Activated gamma-delta T cell (primary cell): Measurements from ENCODE around the gene SLC35G2.
A peak's percentile ranks its signal among the peaks of the same experiment; 100 is the strongest.
"Not testable (repeated sequence)": the region's sequence is repeated elsewhere in the genome, so short reads cannot be mapped to it uniquely, and the experiment has no call there.

ENCODE experiments used
- DNase-seq: peaks from one replicate; lab custom pipeline; 2025; lab: John Stamatoyannopoulos, UW

Gene SLC35G2

GRCh38 chr3:136835089-136835812 is 16.3 kb downstream of the SLC35G2 start:
- DNase-seq = no peak

DNA sequence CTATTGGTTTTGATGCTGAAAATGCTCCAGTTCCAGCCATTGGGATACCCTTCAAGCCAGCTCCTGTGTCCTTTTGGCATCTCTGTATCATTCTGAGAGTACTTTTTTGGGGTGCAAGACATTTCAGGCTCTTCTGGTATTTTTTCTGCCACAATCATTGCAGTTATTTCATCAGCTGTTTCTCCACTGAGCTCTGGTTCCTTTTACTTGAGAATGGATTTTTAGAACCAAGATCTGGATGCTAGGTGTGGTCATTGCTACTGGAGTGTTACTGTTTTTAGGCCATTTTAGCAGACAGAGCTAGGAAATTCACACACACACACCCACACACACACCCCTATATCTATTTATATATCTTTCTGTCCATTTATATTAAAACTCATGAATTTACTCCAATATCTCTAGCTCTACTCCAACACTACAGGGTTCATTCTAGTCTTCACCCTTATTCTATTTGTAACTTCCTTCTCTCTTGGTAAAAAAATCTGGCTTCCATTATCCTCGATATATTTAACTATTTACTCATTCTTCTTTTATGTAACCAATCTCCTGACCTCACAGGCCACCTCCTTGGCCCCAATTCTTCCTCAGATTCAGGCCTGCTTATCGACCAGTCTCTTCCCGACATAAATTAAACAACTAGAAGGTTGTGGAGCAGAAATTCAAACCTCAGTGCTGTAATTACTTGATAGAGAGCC is 17.0 kb downstream of the SLC35G2 start:
- no peak for DNase-seq

DNA sequence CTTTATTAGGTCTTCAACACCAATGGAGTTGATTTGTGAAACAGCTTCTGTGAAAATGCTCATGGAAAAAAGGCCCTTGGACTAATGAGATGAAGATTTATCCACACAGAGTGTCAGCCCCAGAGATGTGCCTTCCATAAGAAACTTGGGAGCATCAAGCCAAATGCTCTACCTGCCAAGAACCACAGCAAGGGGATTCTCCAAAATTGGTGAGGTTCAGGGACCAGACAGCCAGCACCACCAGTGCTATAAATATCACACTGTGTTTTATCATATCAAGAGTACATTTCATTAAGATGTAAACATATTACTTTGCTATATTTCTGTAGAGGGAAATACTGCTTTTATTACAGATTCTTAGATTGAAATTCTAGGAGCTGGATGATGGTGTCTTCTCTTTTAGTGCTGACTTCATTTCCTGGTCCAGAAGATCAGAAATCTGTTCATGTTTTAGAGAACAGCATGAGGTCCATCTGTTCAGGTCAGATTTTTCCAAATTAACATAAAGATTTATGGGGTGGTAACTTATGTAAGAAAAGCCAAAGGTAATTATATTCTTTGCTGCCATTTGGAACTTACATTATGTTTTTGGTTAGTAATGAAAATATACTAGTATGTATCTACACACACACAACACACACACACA is 17.7 kb downstream of the SLC35G2 start:
- no peak for DNase-seq

- no peak for DNase-seq
Measured at GRCh38 chr3:136838641-136839555, 20.0 kb downstream of the SLC35G2 start.

GRCh38 chr3:136839556-136839931 is 20.6 kb downstream of the SLC35G2 start:
- no peak for DNase-seq

DNA sequence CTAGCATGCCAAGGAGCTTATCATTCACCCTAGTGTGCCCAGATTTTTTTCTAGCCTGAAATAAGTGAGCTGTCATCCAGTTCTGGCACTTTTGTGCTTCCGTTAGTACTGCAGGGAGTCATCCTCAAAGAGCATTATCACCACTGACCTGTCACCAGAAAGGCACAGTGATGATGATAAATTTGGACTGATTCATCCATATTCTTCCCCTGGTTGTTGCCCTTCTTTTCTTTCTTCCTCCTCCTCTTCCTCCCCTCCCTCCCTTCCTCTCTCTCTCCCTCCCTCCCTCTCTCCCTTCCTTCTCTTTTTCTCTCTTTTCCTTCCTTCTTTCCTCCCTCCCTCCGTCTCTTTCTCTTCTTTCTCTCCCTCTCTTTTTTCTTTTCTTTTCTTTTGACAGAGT is 21.3 kb downstream of the SLC35G2 start:
- DNase-seq = no peak

- no peak for DNase-seq
Measured at GRCh38 chr3:136842294-136842693, 23.4 kb downstream of the SLC35G2 start.

DNA sequence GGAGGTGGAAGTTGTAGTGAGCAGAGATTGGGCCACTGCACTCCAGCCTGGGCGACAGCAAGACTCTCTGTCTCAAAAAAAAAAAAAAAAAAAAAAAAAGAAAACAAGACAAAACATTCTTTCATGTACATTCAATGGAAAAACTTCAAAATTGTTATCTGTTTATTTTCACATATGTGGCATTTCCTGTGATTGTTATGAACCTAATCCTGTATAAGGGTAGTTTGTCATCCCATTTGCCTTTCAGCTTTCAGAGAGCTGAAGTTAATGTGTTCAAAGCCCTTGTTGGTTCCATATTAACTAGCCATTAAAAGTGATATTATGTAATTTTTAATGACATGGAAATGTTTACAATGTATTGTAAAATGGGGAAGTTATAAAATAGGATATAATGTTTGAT is 25.8 kb downstream of the SLC35G2 start:
- DNase-seq = no peak

DNA sequence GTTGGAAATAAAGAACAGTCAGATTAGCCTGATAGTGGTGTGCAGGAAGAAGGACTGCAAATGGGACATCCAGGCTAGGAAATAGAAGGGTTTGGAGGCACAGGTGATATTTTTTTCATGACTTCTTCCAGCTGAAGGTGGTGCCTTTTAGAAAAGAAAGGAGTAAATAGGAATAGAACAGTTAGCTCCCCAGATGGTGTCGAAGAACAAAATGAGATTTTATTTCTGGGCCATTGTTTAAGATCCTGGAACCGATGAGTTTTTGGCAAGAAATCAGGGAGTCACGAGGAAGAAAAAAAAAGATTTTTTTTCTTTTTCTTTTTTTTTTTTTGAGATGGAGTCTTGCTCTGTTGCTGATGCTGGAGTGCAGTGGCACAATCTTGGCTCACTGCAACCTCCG is 33.3 kb downstream of the SLC35G2 start:
- DNase-seq = no peak

- DNase-seq = no peak
Measured at GRCh38 chr3:136856665-136857064, 37.7 kb downstream of the SLC35G2 start.

DNA sequence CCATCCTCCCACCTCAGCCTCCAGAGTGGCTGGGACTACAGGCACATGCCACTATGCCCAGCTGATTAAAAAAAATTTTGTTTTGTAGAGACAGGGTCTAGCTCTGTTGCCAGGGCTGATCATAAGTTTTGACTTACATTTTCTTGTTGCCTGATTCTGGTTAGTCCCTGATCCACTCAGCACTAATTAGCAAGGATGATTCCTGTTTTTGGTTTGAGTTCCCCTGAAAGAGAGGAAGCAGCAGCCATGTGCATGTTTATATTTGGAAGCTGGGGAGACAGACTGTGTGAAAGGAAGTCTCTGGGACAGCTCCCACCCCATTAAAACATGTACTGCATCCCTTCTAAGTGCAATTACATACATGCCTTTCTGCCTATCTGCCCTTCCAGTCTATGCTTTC is 39.5 kb downstream of the SLC35G2 start:
- no peak for DNase-seq

GRCh38 chr3:136860541-136860940 is 41.6 kb downstream of the SLC35G2 start:
- no peak for DNase-seq

- DNase-seq = peak; percentile 98
Measured at GRCh38 chr3:136861890-136862616, 43.1 kb downstream of the SLC35G2 start, which contains the start of gene NCK1. Gene NCK1 (plus strand): TSS chr3:136862208. CDS start chr3:136928002, 65,794 bp downstream.

GRCh38 chr3:136862617-136863322 is 43.8 kb downstream of the SLC35G2 start:
- peak; percentile 26 for DNase-seq

GRCh38 chr3:136869282-136869681 is 50.4 kb downstream of the SLC35G2 start:
- DNase-seq = no peak

- not testable (repeated sequence) for DNase-seq
Measured at GRCh38 chr3:136872258-136872657, 53.3 kb downstream of the SLC35G2 start.

GRCh38 chr3:136879510-136879909 is 60.6 kb downstream of the SLC35G2 start:
- DNase-seq = not testable (repeated sequence)

GRCh38 chr3:136882571-136882970 is 63.6 kb downstream of the SLC35G2 start:
- DNase-seq = no peak

DNA sequence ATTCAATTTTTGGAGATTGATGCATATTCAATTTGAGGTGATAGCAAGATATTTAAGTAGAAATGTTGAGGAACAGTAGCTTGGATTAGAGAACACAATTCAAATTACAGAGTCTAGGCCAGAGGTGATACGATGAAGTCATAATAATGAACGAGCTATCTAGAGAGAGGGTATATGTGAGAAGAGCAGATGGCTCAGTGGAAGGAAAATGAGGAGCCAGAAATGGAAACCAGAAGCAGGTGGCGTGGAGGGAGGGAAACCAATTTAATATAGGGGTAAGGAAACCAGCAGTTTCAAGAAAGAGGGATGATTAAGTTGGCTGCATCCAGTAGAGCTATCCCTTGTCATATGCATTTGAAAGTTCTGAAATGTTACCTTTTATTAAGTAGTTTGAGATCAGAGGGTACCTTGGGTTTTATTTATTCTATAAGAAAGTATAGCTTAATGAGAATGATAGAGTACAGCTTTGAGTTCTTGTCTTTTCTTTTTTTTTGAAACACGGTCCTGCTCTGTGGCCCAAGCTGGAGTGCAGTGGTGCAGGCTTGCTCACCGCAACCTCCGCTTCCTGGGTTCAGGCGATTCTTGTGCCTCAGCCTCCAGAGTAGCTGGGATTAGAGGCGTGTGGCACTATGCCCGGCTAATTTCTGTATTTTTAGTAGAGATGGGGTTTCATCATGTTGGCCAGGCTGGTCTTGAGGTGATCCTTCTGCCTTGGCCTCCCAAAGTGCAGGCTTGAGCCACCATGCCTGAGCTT is 65.2 kb downstream of the SLC35G2 start:
- no peak for DNase-seq
